Measurements from ENCODE around the gene KIFBP.
"Not testable (repeated sequence)": the region's sequence is repeated elsewhere in the genome, so short reads cannot be mapped to it uniquely, and the experiment has no call there.

Gene KIFBP

DNA sequence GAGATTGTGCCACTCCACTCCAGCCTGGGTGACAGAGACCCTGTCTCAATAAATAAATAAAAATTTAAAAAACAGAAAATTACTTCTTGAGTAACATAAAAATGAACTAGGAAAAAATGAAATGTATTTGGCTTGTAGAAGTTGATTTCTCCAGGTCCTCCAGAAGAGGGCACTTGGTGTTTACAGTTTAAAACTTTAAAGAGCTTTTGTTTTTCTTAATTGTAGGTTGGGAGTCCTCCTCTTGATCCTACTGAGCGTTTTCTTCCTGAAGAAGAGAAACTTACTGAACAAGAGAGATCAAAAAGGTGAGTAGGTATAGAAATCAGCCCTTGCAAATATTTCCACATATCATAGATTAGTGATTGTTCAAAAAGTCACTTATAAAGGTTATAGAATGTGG is 16.2 kb downstream of the KIFBP start:
- peak; percentile 56 for DNase-seq (ENCODE audit: low spot score)

DNA sequence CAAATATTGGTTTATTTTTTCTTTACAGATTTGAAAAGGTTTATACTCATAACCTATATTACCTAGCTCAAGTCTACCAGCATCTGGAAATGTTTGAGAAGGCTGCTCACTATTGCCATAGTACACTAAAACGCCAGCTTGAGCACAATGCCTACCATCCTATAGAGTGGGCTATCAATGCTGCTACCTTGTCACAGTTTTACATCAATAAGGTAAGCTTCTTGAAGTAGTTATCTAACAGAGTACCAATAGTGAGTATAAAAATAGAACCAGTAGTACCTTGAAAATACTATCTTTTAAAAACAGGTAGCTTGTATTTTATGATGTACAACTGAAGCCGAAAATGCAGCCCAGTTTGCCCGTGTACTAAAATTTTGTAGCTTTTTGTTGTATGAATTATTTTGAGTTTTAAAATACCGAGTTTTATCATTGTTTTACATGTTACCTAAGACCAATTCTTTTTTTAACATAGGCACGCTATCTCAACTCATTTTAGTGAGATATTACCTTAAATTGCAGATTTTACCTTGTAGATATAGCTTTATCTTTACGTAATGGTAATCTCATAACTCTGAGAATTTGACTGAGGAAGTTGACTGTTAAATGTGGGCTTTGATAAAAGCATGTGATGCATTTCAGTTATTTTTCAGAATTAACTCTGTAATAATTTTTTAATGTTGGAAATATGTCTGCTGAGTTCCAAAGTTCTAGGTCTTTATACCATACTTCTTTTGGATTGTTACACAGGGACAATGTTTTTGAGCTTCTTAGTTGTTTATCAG is 17.3 kb downstream of the KIFBP start:
- no peak for DNase-seq (ENCODE audit: low spot score)

DNA sequence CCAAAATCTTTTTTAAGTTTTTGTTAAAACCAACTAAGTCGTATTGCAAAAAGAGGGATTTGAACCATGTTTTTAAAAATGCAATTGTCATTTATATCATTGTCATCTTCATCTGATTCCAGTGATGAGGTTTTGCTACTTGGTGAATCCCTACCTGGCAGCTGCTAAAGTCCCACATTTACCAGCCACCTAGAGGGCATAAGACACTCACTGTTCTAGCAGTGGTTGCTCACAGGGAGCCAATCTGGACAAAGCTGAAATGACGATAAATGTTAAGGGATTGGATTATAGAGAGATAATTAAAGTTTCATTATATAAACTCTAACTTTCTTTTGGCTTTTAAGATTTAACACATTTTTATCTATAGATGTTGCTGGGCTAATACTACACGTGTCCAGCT is 18.7 kb downstream of the KIFBP start:
- DNase-seq (ENCODE audit: low spot score): no peak

DNA sequence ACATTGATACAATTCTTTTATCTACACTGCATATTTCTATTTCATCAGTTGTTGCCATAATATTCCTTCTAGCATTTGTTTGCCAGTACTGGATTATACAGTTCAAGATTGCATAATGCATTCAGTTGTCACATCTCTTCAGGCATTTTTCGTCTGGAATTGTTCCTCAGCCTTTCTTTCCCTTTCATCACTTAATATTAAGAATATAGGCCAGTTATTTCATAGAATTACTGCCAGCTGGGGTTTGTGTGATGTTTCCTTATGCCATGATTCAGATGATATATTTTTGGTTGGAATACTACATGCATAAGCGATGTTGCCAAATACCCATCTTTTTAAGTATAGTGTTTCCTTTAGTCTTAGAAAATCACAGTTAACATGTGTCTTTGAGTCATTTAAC is 20.8 kb downstream of the KIFBP start:
- DNase-seq (ENCODE audit: low spot score): peak; percentile 48

DNA sequence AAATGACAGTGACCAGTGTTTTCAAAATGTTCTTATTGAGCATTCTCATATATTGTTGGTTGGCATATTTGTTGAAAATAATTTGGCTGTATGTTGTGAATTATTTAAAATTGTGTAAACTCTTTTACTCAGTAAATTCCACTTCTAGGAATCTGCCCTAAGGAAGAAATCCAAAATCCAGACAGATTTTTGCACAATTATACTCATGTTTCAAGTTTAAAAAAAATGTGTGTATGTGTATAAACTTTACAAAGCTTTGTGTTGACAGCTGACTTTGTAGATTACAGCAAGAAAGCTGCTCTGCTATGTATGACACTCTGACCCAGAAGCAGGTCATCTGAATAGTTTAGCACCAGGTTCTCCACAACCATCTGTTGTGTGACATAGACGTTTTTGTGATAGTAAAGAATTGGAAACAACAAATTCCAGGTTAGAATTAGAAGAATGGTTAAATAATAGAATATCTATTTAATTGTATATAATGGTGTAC is 21.6 kb downstream of the KIFBP start:
- DNase-seq (ENCODE audit: low spot score): no peak

DNA sequence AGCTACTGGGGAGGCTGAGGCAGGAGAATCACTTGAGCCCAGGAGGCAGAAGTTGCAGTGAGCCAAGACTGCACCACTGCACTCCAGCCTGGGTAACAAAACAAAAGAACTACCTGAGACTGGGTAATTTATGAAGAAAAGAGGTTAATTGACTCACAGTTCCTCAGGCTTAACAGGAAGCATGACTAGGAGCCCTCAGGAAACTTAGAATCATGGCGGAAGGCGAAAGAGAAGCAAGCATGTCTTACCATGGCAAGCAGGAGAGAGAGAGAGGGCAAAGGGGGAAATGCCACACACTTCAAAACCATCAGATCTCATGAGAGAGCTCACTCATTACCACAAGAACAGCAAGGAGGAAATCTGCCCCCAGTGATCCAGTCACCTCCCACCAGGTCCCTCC is 24.2 kb downstream of the KIFBP start:
- DNase-seq (ENCODE audit: low spot score): not testable (repeated sequence)

DNA sequence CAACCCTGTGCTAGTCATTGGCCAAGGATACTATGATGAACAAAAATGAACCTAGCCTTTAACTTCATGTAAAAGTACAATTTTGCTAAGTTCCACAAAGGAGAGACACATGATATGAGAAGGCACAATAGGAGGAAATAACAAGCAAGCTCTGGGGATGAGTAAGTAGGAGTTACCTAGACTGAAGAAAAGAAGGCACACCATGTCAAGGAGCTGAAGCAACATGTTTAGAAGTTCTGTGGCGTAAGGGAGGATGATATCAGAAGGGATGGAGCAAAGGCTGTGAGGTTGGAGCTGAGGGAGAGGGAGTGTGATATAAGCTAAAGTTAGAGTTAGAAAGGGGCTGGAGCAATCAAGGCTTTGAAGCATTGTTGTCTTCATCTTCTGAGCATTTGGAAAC is 25.6 kb downstream of the KIFBP start:
- DNase-seq (ENCODE audit: low spot score): no peak

DNA sequence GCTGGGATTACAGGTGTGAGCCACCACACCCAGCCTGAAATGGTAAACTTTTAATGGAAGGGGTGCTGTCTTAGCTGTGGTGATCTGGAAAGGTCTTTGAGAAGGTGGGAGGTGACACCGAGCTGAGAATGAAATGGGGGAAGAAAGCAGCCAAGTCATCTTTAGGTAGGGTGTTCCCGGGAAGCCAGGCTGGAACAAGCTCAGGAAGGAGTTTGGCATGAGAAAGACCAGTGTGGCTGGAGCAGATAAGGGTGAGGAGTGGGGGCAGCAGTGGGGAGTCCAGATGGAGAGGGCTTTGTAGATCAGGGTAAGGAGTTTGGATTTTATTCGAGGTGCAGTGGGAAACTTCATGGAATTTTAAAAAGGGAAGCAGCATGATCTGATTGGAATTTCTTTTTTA is 30.0 kb downstream of the KIFBP start:
- no peak for DNase-seq (ENCODE audit: low spot score)

DNA sequence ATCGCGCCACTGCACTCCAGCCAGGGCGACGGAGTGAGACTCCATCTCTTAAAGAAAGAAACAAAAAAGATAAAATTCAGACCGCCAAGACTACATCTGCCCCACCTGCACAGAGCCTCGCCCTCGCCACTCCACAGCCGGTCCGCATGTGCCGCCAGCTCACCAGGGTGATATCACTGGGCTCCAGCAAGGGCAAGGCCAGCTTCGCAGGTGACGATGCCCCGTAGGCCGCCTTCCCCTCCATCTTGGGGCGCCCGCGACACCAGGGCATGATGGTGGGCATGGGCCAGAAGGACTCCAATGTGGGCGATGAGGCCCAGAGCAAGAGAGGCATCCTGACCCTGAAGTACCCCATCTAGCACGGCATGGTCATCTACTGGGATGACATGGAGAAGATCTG is 34.0 kb downstream of the KIFBP start:
- no peak for DNase-seq (ENCODE audit: low spot score)

DNA sequence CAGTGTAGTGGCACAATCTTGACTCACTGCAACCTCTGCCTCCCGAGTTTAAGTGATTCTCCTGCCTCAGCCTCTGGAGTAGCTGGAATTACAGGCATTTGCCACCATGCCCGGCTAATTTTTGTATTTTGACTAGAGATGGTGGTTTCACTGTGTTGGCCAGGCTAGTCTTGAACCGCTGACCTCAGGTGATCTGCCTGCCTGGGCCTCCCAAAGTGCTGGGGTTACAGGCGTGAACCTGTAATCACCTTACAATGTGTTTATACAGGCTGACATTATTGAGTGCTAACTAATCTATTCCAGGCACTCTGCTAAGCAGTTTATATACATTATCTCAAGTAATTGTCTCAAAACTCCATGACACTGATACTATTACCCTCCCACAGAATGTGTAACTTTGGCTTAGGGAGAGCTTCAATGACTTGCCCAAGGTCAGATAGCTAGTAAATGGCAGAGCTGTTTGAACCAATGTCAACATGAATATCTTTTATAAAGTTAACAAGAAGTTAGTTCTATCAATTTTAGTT is 36.8 kb downstream of the KIFBP start:
- no peak for DNase-seq (ENCODE audit: low spot score)

DNA sequence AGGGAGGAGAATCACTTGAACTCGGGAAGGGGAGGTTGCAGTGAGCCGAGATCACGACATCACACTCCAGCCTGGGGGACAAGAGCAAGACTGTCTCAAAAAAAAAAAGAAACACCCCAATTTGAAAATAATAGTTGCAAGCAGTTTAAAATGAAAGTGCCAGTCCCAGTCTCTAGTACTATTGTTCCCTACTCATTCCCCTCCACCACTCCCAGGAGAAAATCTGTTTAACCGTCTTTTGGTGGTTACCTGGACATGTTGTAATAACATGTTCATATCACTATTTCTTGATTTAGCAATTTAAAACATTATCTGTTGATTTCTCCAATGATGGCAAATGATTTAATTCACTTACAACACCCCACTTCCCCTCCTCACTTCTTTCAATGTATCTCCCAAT is 44.7 kb downstream of the KIFBP start:
- no peak for DNase-seq (ENCODE audit: low spot score)

DNA sequence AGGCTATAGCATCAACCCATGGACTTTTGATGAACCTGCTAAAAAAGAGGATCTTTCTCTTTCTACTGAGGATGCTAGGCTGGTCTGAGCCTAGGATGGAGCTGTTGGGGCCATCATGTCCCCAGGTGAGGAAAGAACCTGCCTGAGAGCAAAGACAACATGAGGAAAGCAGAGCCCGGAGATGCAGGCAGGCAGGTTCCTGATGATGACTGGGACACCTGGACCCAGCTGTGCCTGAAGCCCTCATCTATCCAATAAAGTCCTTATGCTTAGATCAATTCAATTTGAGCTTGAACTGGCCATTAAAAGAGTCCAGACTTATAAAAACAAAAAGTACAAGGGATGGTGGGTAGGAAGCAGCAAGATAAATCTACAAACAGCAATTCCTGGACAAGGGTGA is 48.9 kb downstream of the KIFBP start:
- DNase-seq (ENCODE audit: low spot score): no peak

DNA sequence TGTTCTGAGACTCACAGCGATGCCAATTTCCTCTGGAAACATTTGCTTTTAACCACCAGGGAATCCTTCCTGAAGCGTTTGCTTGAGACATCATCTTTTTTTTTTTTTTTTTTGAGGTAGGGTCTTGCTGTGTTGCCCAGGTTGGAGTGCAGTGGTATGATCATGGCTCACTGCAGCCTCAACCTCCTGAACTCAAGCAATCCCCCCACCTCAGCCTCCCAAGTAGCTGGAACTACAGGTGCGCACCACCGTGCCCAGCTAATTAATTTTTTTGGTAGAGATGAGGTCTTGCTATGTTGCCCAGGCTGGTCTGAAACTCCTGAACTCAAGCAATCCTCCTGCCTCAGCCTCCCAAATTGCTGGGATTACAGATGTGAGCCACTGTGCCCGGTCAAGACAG is 52.3 kb downstream of the KIFBP start:
- not testable (repeated sequence) for DNase-seq (ENCODE audit: low spot score)

DNA sequence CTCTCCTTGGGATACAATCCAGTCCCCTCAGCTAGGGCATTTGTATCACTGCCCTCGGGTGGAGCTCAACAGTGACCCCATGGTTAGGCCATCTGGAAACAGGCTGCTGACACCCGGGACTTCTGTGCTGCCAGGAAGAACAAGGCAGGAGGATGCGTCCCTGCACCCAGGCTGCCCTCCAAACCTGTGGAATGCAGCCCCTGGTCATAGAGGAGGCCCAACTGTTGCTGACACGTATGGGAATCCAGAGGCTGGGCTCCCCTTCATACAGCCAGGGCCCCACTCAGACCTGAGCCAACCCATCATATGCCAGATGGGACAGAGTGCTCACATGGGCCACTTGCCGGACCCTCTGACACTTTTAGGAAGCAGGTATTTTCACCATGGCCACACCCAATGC is 53.8 kb downstream of the KIFBP start:
- no peak for DNase-seq (ENCODE audit: low spot score)

DNA sequence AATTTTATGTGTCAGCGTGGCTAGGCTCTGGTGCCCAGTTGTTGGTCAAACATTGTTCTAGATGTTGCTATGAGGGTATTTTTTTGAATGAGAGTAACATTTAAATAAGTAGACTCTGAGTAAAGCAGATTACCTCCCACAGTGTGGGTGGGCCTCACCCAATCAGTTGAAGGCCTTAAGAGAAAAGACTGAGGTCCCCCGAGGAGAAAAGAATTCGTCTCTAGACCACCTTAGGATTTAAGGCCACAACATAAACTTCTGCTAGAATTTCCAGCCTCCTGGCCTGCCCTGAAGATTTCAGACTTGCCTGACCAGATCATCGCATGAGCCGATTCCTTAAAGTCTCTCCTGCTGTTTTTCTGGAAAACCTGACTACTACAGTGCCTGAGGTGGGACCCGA is 54.2 kb downstream of the KIFBP start:
- DNase-seq (ENCODE audit: low spot score): no peak

DNA sequence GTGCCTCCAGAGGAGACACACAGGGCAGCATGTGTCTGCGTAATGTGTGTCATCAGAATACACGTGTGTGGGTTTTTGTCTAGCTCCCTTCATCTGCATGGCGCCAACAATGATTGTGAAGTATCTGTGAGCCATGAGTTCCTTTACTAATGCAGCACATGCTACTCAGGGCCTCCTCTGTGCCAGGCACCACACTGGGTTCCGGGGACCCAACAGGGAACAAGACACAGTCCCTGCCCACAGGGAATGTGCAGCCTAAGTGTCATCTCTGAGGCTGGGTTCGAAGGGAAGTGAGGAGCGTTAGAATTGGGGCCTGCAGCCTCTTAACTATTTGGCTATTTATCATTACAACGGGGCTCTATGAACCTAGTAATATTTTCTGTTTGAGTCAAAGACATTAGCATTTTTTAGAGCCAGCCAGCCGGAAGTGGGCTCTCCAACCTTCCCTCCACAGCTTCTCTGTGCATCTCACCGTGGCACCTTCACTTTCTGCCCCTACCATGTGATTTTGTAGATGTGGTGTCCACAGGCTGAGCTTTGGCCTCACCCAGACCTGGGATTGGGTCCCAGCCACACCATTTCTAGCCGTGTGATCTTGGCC is 55.4 kb downstream of the KIFBP start:
- DNase-seq (ENCODE audit: low spot score): no peak

DNA sequence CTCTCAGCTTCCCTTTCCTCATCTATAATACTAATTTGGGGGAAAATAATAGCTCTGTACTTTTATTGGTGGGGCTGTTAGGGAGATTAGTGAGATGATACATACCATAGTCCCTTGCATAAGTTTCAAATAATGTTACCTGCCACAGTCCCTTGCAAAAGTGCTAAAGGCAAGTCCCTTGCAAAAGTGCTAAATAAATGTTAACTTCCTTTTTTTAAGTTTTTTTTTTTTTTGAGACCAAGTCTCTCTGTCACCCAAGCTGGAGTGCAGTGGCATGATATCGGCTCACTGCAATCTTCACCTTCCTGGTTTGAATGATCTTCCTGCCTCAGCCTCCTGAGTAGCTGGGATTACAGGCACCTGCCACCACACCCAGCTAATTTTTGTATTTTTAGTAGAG is 55.9 kb downstream of the KIFBP start:
- DNase-seq (ENCODE audit: low spot score): no peak

DNA sequence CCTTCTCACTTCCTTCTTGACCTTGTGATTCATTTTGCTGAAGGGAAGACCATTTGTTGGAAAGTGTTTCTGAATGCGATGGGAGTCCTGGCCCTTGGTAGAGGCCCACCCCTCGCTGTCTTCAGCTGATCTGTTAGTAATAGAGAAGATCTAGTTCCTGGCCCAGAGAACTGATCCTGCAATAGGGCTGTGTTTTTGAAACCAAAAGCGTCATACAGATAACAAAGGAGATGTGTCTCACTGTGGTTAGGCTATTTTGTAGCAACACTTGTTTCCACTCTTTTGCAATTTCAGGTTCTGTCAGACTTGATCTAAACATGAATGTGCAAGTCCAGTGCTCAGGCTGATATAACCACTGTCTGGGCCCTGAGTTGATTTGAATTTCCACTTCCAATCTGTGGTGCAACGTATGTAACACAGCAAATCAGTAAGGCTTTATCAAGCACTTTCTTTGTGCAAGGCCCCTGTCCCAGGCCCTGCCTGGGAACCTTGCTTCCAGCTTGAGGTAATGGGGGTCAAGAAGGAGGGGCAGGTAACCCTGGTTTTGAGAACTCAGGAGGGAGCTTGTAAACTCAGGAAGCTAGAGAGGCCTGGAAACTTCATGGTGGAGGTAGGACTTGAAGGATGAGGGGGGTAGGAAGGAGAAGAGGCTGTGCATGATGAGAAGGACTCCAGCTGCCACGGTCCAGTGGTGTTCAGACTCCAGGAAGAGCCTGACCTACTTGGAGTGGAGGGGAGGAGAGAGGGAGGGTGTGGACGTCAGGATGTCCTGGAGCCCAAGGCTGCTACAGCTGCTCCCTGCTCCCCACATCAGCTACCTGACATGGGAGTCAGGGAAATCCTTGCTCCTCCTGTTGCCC is 57.1 kb downstream of the KIFBP start:
- DNase-seq (ENCODE audit: low spot score): no peak

DNA sequence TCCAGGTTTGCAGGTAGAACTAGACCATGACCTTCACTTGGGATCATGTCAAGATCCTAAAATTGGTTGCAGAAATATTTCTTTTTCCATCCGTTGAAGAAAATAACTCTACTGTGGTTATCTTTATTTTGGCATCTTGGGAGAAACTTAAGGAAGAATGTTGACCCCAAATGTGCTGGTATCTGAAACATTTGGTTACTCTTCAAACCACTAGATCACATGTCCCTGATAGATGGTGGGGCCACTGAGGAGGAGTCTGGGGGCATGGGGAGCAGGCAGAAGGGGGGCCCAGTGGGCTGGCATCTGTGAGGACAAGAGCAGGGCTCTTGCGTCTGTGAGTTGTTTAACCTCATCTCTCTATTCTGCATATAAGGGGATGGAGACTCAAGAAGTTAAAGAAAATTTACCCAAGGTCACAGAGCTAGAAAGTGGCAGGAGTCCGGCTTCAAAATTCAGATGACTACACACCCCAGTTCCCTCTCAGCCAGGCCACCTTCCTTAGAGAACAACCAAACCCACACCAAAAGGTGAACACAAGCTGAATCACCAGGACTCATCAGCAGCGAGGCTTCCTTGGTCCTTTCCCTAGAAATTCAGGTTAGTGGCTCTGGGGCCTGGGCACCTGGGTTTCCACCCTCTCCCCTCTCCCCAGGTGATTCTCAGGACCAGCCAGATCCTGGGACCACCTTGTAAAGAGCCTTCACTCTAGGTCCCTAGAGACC is 58.7 kb downstream of the KIFBP start:
- no peak for DNase-seq (ENCODE audit: low spot score)

DNA sequence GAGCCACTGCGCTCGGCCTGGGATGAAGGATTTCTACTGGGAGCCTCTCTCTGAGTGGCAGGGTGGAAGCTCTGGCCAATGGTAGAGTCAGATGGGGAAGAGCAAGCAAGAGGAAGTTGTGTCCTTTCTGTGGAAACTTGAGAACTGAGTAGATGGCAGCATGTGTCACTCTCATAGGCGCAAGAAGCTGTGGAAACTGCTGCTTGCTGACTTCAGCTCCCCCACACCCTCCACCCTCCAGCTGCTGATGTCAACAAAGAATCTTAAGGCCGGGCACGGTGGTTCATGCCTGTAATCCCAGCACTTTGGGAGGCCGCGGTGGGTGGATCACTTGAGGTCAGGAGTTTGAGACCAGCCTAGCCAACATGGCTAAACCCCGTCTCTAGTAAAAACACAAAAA is 59.5 kb downstream of the KIFBP start:
- peak; percentile 33 for DNase-seq (ENCODE audit: low spot score)

DNA sequence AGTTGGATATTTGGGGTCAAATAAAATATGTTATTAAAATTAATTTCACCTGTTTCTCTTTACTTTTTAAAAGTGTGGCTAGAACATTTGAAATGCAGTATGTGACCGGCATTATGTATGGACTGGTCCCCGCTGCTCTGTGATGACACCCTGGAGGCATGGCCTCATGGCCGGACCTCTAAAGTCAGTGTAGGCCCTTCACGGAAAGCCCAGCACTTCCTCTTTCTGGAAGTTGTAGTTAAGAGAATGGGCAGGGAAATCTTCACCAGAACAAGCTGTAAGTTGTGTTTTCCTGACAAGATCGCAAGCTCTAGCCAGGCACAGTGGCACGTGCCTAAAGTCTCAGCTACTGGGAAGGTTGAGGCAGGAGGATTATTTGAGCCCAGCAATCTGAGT is 61.0 kb downstream of the KIFBP start:
- DNase-seq (ENCODE audit: low spot score): no peak

DNA sequence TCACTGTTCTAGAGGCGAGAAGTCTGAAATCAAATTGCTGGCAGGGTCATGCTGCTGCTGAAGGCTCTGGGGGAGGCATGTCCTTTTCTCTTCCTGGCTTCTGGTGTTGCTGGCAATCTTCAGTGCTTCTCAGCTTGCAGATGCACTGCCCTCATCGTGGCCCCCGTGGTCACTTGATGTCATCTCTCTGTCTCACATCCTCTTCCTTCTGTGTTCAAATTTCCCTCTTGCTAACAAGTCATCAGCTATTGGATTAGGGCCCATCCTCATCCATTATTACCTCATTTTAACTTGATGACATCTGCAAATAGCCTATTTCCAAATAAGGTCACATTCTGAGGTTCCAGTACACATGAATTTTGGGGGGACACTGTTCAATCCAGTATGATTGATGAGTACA is 62.7 kb downstream of the KIFBP start:
- no peak for DNase-seq (ENCODE audit: low spot score)

Measured in GM03348 (cell line).